GM18873 (cell line): Measurements from ENCODE around the gene UBQLN3.

Experiments
- ATAC-seq: cut with Tn5 transposase; IDR thresholded peaks from one replicate; pipeline ENCODE4 v1.9.1; 2021; ENCODE audit warnings: mild to moderate bottlenecking, moderate library complexity, moderate number of reproducible peaks; ENCODE audit not compliant: unreplicated experiment, low FRiP score

Gene UBQLN3

DNA sequence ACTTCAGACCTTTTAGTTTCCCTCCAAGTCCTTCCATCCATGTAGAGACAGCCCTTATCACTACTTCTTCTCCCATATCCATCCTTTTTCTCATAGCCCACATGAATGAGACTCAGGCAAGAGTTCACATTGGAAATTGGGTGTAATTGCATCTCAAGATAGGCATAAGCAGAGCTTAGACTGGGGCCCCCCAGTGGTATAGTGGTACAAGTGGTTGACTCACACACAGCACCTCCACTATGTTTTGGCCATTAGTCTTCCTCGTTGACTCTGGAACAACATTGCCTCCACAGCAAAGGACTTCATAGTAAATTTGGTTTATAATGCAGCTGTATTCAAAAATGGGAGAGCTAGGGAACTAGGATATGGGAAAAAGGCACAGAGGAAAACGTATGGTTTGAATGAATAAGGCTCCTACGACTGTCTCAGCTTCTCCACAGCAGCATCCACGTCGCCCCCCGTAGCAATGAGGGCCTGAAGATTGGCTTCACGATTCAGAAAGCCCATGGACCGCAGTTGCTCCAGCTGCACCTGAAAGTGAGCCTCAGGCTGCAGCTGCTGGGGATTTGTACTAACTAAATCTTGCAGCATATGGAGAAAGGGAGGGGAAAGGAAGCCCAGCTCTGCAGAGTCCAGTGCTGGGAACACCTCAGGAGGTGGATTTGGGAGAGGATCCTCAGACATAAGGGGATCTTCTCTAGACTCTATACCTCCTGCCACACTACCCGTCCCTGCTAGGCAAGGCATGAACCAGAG is 2.4 kb downstream of the UBQLN3 start:
- no peak for ATAC-seq

DNA sequence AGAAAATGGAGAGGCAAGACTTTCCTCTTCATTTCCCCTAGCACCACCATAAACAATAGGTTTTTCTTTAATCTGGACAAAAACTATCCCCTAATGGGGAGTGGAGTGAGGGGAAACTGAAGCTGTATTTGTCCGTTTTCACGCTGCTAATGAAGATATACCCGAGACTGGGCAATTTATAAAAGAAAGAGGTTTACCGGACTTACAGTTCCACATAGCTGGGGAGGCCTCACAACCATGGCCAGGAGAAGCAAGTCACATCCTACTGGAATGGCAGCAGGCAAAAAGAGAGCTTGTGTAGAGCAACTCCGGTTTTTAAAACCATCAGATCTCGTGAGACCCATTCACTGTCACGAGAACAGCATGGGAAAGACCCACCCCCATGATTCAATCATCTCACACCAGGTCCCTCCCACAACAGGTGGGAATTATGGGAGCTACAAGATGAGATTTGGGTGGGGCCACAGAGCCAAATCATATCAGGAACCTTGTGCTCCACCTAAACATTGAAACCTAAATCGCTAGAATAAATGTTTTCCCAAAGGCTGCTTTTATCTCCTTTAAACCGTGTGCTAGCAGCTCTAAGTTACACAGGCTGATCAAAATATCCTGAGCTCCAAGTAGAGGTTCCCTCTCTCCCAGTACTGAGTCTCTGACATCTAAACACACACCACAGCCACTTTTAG is 4.3 kb downstream of the UBQLN3 start:
- ATAC-seq = no peak

DNA sequence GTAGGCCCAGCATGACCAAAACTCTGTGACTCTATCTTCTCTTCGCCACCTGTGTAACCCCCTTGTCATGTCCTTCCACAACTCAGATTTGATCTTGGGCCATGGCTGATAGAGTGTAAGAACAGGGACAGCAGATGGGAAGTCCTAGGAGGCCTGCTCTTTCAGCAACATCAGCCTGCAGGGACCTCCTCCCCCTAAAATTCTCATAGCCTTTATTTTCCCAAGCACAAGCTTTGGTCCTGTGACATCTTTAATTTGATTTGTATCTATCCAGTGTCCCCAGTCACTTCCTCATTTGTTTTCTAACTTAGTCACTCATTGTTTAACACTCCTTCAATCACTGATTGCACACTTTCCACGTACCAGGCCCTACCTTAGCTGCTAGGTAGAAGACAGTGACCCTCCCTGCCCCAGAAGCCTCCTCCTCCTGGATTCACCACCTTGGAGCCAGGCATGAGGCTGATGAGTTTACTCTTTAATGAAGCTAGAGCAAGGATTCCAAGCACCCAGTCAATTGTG is 5.3 kb downstream of the UBQLN3 start:
- ATAC-seq = no peak

DNA sequence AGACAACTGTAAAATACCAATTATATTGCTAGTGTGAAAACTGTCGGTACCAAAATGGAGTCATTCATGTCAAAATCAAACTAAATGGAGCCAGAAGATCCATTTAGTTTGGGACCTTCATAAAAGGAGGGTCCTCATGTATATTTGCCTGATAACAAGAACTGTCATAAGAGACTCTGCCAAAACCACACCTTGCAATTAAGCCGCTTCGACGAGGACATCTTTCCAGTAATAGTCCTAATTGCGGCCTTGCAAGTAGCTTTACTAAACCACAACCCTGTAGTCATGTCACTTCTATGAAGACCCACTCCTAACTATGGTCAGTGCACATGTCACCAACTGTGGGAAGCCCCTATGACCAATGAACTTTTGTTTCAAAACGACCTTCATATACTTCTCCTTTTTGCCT is 9.4 kb downstream of the UBQLN3 start:
- ATAC-seq = no peak

DNA sequence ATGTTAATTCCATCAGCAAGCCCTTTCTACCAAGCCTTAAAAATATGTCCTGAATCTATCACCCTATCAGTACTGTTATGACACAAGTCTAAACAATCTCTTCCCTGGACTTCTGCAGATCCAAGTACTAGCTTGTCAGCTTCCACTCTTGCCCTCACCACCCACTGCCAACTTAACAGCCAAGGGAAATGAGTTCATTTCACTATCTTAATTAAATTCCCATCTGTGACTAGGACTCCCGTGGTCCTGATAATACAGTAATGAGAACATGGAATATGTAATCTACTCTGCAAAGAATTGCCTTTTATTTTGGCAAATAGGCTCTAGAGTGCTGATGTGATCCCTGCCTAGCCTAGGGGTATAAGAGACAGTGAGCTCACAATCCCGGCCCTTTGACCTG is 10.1 kb downstream of the UBQLN3 start:
- no peak for ATAC-seq

DNA sequence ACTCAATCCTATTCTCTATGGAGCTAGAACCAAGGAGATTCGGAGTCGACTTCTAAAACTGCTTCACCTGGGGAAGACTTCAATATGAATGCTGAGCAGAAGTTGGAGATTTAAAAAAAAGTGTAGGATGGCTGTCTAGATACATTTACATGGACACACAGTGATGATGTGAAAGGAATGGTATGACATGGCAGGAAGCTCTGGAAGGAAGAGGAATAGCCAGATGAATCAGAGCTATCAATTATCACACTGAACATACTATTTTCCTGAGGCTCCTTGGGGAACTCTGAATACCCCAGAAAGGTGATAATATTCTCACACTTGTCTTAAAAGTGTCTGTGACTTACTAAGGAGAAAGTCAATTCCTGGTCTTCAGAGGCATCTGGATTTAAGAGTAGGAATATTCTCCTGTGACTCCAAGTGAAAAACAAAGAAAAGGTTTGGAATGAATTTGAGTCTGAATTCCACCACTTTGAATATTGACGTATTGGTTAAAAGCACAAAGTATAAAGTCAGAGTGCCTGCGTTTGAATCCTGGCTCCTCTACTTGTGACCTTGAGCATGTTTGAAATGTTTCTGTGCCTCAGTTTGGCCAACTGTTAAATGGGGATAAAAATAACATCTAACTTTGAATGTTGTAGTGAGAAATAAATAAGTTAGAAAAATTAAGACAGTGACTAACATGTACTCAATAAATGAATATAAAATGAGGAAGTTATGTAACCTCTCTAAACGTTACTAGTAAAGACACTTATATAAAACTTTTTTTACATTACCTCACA is 20.0 kb downstream of the UBQLN3 start:
- ATAC-seq = no peak

DNA sequence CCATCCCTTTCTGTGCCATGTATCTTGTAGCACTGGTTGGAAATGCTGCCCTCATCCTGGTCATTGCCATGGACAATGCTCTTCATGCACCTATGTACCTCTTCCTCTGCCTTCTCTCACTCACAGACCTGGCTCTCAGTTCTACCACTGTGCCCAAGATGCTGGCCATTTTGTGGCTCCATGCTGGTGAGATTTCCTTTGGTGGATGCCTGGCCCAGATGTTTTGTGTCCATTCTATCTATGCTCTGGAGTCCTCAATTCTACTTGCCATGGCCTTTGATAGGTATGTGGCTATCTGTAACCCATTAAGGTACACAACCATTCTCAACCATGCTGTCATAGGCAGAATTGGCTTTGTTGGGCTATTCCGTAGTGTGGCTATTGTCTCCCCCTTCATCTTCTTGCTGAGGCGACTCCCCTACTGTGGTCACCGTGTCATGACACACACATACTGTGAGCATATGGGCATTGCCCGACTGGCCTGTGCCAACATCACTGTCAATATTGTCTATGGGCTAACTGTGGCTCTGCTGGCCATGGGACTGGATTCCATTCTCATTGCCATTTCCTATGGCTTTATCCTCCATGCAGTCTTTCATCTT is 20.9 kb downstream of the UBQLN3 start:
- ATAC-seq = no peak

DNA sequence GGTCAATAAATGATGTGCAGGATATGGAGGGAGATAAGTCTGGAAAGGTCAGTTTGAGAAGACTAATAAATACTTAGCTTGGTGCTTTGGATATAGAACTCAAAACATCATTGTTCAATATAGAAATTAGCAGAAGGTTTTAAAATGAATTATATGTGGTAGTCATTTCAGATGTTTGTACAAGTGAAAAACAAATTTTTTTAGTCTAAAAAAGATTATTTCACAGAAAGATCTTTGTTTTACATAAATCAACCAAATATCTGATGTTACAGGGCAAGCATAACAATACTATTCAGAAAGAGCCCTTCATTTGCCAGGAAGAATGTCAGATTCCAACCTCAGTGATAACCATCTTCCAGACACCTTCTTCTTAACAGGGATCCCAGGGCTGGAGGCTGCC is 21.4 kb downstream of the UBQLN3 start, which contains the start of gene OR52D1:
TSS of gene OR52D1 (plus strand) at position 301 of the 400 bp plus-strand sequence. CDS start at position 323, 22 bp downstream.
- no peak for ATAC-seq

DNA sequence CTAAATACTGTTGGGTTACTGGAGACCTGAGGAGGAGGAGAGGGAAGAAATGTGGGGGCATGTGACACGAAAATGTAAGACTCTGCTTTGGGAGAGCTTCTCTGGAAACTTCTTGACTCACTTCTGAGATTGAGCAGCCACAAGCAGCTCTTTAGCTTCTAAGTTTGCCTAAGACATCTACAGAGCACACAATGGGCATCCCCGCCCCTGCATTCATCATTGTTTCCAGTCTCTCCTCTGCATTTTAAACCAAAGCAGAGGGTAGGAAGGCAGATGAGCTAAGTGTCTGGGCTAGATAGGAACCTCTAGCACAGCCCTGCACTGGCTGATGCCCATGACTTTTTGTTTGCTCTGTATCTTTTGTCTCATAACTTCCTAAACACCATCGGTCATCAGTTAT is 23.3 kb downstream of the UBQLN3 start:
- ATAC-seq = no peak

DNA sequence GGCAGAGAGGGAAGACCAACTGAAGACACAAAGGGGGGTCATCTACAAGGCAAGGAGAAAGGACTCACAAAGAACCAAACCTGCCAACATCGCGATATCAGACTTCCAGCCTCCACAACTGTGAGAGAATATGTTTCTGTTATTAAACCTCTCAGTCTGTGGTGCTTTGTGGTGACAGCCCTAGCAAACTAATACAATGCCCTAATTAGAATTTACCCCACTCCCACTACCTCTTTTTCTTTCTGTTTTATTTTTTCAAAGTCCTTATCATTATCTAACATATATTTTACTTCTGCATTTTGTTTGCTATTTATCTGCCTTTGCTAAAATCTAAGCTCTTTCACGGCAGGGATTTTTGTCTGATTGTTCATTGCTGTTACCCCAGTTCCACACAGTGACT is 23.8 kb downstream of the UBQLN3 start:
- ATAC-seq = no peak

DNA sequence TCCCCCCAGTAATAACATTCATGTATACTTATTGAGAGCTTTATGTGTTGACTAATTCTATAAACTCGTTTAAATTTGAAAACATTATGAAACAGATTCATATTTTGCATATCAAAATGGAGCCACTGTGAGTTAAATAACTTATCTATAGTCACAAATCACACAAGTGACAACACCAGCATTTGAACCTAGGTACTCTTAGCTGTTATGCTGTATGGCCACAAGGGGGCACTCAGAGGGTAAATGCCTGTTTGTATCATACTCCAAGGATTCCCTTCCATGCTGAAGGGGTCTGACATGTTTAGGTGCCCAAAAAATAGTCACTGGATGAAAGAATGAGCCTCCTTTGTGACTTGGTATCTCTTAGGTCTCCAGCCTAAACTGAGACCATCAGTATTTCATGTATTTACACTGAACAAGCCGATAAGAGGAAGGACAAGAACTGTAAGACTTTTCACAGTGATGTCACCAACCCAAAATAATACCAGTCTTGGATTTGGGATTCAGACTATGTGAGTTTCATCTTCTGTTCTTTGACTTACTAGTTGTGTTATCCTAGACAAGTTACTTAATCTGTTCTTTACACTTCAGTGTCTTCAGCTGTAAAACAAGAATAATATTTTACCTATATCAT is 33.5 kb downstream of the UBQLN3 start:
- no peak for ATAC-seq

DNA sequence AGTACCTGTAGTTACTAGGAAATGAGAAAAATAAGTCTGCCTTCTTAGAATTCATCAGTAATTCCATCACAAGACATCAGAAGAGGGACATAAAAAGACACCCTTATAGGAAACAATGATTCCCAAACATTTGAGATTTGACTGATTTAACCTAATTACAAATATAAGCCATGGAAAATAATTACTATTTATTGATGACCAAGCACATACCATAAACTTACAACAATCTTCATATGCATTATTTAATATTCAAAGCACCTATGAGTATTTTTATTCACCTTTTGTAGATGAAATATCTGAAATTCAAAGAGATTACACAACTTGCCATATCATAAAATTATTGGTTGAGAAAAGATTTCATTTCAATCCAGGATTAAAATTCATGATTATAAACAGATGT is 35.8 kb downstream of the UBQLN3 start:
- no peak for ATAC-seq

DNA sequence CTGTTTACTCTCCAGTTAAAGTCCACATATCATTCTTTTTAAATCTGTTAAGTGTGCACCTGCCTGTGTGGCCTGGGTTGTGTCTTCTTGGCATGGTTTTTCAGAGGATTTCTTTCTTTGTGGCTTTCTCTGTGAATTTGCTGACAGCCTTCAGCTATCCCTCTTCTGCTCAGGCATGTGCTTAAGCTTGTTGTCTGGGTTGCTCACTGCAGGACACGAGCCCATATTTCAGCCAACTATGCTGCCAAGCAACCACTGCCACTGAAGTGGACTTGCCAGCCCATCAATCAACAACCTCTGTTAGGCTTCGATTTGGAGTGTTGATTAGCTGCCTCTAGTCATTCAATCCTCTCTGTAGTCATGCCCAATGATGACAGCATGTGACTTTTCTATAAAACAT is 42.2 kb downstream of the UBQLN3 start:
- ATAC-seq = no peak

DNA sequence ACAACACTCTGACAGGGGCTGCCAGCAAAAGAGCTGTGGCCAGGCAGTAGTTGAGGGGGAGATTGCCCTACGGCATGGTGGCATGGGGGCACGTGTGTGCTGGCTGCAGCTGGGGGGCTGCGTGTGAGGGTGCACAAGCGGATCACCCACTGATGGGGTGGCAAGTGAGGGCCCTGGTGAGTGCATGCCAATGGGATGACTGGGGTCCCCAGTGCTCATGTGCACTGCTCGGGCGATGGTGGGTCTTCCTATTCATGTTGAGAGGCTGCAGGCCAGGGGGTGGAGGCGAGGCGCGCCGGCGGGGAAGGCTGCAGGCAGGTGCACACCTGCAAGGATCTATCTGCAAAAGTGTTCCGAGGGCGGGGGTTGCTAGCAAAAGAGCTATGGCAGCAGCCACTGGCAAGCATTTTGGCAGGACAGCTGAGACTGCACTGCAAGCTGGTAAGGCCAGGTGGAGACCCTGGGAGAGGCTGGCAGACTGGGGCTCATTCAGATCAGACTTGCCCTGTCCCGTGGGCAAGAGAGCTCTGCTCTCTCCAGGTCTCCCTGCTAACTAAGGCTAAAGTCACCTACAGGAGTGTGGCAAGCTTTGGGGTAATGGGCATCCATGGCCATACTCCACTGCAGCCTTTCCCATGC is 48.7 kb downstream of the UBQLN3 start:
- no peak for ATAC-seq
